PFSK-1 (cell line): ENCODE results near the gene PPM1H.

Experiments used
- FOXP2 ChIP-seq: optimal IDR thresholded peaks from 2 replicates; pipeline ENCODE3; 2011; ENCODE audit warnings: borderline replicate concordance, control low read depth, inconsistent platforms; ENCODE audit not compliant: insufficient read depth; ENCODE audit errors: extremely low read length, extremely low read depth
- POLR2AphosphoS5 ChIP-seq: IDR thresholded peaks from 2 replicates; pipeline ENCODE4 v1.6.1; 2012; ENCODE audit warnings: low read depth, mild to moderate bottlenecking, control low read depth, low read length, moderate library complexity
- REST ChIP-seq, 2 experiments: IDR thresholded peaks; 2 replicates each; pipeline versions ENCODE4 v1.6.1 to v1.8.0; 2011 to 2012; ENCODE audit warnings: low read depth in 2 of 2, low read length in 2 of 2, control low read depth in 1 of 2, inconsistent platforms in 1 of 2, mild to moderate bottlenecking in 1 of 2, moderate library complexity in 1 of 2; ENCODE audit not compliant: insufficient read depth in 1 of 2
- SIN3A ChIP-seq: IDR thresholded peaks from 2 replicates; pipeline ENCODE4 v1.6.1; 2012; ENCODE audit warnings: mild to moderate bottlenecking, low read length, moderate library complexity, borderline replicate concordance; ENCODE audit not compliant: insufficient read depth

GRCh38 chr12:62713723-62714122, 221.2 kb downstream of the PPM1H start:
- TF ChIP-seq SIN3A (no peak), POLR2AphosphoS5 (no peak), REST (IDR thresholded peaks at IDR 0.05; ENCODE audit: insufficient read depth in 1 of 2, low read depth in 2 of 2, low read length in 2 of 2) (no peak), FOXP2 (no peak)
